Nephron (organoid): ENCODE results near the gene MISP.
A peak's percentile ranks its signal among the peaks of the same experiment; 100 is the strongest.
"Not testable (repeated sequence)": the region's sequence is repeated elsewhere in the genome, so short reads cannot be mapped to it uniquely, and the experiment has no call there.

Experiments
- H3K27ac Mint-ChIP-seq, 3 experiments: 2 replicates each; pipeline ENCODE4 v1.8.0; 2020; ENCODE audit warnings: mixed read lengths in 3 of 3, mild to moderate bottlenecking in 2 of 3, moderate library complexity in 1 of 3
- H3K27me3 Mint-ChIP-seq: 2 replicates; pipeline ENCODE4 v1.8.0; 2021; ENCODE audit warnings: low read depth, mild to moderate bottlenecking, moderate library complexity, mixed read lengths
- H3K36me3 Mint-ChIP-seq: 2 replicates; pipeline ENCODE4 v1.8.0; 2020; ENCODE audit warnings: low read depth, mixed read lengths
- H3K4me1 Mint-ChIP-seq: 2 replicates; pipeline ENCODE4 v1.8.0; 2020; ENCODE audit warnings: mixed read lengths
- H3K4me3 Mint-ChIP-seq, 3 experiments: 2 replicates each; pipeline ENCODE4 v1.8.0; 2020; ENCODE audit warnings: mild to moderate bottlenecking in 3 of 3, mixed read lengths in 3 of 3, moderate library complexity in 2 of 3
- H3K9me3 Mint-ChIP-seq: 2 replicates; pipeline ENCODE4 v1.8.0; 2020; ENCODE audit warnings: mixed read lengths
- CTCF ChIP-seq, 3 experiments: fragments of 200-600 bp; sonication (generic); IDR thresholded peaks; one replicate each; pipeline ENCODE4 v1.5.0; 2021; ENCODE audit warnings: antibody characterized with exemption in 3 of 3; ENCODE audit not compliant: unreplicated experiment in 3 of 3

The MISP gene

GRCh38 chr19:728011-728410 is 22.9 kb upstream of the MISP start:
- Mint-ChIP-seq H3K36me3 (peaks cover 12% of the 10 kb centered on the region), H3K27ac (no peak overlapping the region), H3K27me3 (no peaks in the 10 kb centered on the region), H3K4me3 (no peak overlapping the region), H3K9me3 (no peaks in the 10 kb centered on the region), H3K4me1 (no peaks in the 10 kb centered on the region)
- TF ChIP-seq CTCF (IDR thresholded peaks at IDR 0.05; ENCODE audit: unreplicated experiment in 3 of 3): no peak

GRCh38 chr19:729564-729963 is 21.3 kb upstream of the MISP start:
- H3K4me3 Mint-ChIP-seq, H3K27ac Mint-ChIP-seq, H3K4me1 Mint-ChIP-seq, H3K27me3 Mint-ChIP-seq, H3K9me3 Mint-ChIP-seq: not testable (repeated sequence)
- H3K36me3 Mint-ChIP-seq: peaks cover 24% of the 10 kb centered on the region

- no peaks in the 10 kb centered on the region for H3K4me1 Mint-ChIP-seq
- H3K27me3 Mint-ChIP-seq: no peaks in the 10 kb centered on the region
- H3K9me3 Mint-ChIP-seq: no peaks in the 10 kb centered on the region
- TF ChIP-seq CTCF (IDR thresholded peaks at IDR 0.05; ENCODE audit: unreplicated experiment in 3 of 3): no peak
- peaks cover 29% of the 10 kb centered on the region for H3K36me3 Mint-ChIP-seq
- no peak overlapping the region for H3K27ac Mint-ChIP-seq
- H3K4me3 Mint-ChIP-seq: no peak overlapping the region
Observed at GRCh38 chr19:729965-730668, 20.8 kb upstream of the MISP start.

- Mint-ChIP-seq H3K4me3 (no peak overlapping the region), H3K9me3 (no peaks in the 10 kb centered on the region), H3K36me3 (peaks cover 29% of the 10 kb centered on the region), H3K27ac (no peak overlapping the region), H3K27me3 (no peaks in the 10 kb centered on the region), H3K4me1 (no peaks in the 10 kb centered on the region)
- TF ChIP-seq CTCF (IDR thresholded peaks at IDR 0.05; ENCODE audit: unreplicated experiment in 3 of 3): no peak
Observed at GRCh38 chr19:731000-731399, 19.9 kb upstream of the MISP start.

- Mint-ChIP-seq H3K27ac (peak overlapping the region in 1 of 3 experiments; percentile 29), H3K27me3 (no peaks in the 10 kb centered on the region), H3K9me3 (no peaks in the 10 kb centered on the region), H3K4me1 (no peaks in the 10 kb centered on the region), H3K36me3 (peaks cover 25% of the 10 kb centered on the region), H3K4me3 (no peak overlapping the region)
- TF ChIP-seq CTCF (IDR thresholded peaks at IDR 0.05; ENCODE audit: unreplicated experiment in 3 of 3): no peak
Observed at GRCh38 chr19:732148-733069, 18.5 kb upstream of the MISP start.

- H3K4me3 Mint-ChIP-seq: peak overlapping the region in 2 of 3 experiments; percentile 52 to 54
- H3K27ac Mint-ChIP-seq: peak overlapping the region; percentile 92 to 98 (median 97)
- H3K27me3 Mint-ChIP-seq: no peaks in the 10 kb centered on the region
- no peaks in the 10 kb centered on the region for H3K9me3 Mint-ChIP-seq
- no peak for TF ChIP-seq CTCF (IDR thresholded peaks at IDR 0.05; ENCODE audit: unreplicated experiment in 3 of 3)
- H3K36me3 Mint-ChIP-seq: peaks cover 25% of the 10 kb centered on the region
- H3K4me1 Mint-ChIP-seq: no peaks in the 10 kb centered on the region
Observed at GRCh38 chr19:734716-735115, 16.2 kb upstream of the MISP start.
